ENCODE results near the gene TOX2. TPM values are rescaled to one million over a fixed set of nuclear protein-coding genes. Genes with fewer than 3 reads are reported as not detected.
A peak's percentile ranks its signal among the peaks of the same experiment; 100 is the strongest.

The TOX2 gene
- total RNA-seq, 1 donor from 2014 or later: 2.8 TPM

- H3K4me3 Mint-ChIP-seq (ENCODE audit: low read depth): no peak overlapping the region
Measured at GRCh38 chr20:44054849-44055248, 140.2 kb downstream of the TOX2 start.

GRCh38 chr20:44056010-44056698 is 141.5 kb downstream of the TOX2 start:
- peak; percentile 65 for TF ChIP-seq CTCF (IDR thresholded peaks at IDR 0.05; ENCODE audit: unreplicated experiment)
- H3K9me3 Mint-ChIP-seq (ENCODE audit: low read depth): peaks cover 3% of the 10 kb centered on the region
- no peak overlapping the region for H3K4me3 Mint-ChIP-seq (ENCODE audit: low read depth)
- DNase-seq (ENCODE audit: low spot score, unreplicated experiment): peak; percentile 12
- H3K27ac Mint-ChIP-seq: no peak overlapping the region
- H3K27me3 Mint-ChIP-seq: no peaks in the 10 kb centered on the region
- no peaks in the 10 kb centered on the region for H3K4me1 Mint-ChIP-seq (ENCODE audit: low read depth)
- H3K36me3 Mint-ChIP-seq (ENCODE audit: insufficient read depth): no peaks in the 10 kb centered on the region

More at GRCh38 chr20:44054849-44055248, 140.2 kb downstream of the TOX2 start:
- no peak for DNase-seq (ENCODE audit: low spot score, unreplicated experiment)
- H3K27ac Mint-ChIP-seq: no peak overlapping the region
- no peaks in the 10 kb centered on the region for H3K36me3 Mint-ChIP-seq (ENCODE audit: insufficient read depth)
- H3K9me3 Mint-ChIP-seq (ENCODE audit: low read depth): peaks cover 2% of the 10 kb centered on the region
- H3K27me3 Mint-ChIP-seq: no peaks in the 10 kb centered on the region
- no peaks in the 10 kb centered on the region for H3K4me1 Mint-ChIP-seq (ENCODE audit: low read depth)
- TF ChIP-seq CTCF (IDR thresholded peaks at IDR 0.05; ENCODE audit: unreplicated experiment): no peak

GRCh38 chr20:44057698-44058675 is 143.3 kb downstream of the TOX2 start:
- Mint-ChIP-seq H3K27ac (no peak overlapping the region), H3K4me3 (ENCODE audit: low read depth) (no peak overlapping the region), H3K9me3 (ENCODE audit: low read depth) (peaks cover 3% of the 10 kb centered on the region), H3K4me1 (ENCODE audit: low read depth) (no peaks in the 10 kb centered on the region), H3K27me3 (no peaks in the 10 kb centered on the region), H3K36me3 (ENCODE audit: insufficient read depth) (no peaks in the 10 kb centered on the region)
- no peak for TF ChIP-seq CTCF (IDR thresholded peaks at IDR 0.05; ENCODE audit: unreplicated experiment)
- DNase-seq (ENCODE audit: low spot score, unreplicated experiment): no peak

GRCh38 chr20:44064501-44065400 is 150.1 kb downstream of the TOX2 start:
- H3K4me1 Mint-ChIP-seq (ENCODE audit: low read depth): no peaks in the 10 kb centered on the region
- no peaks in the 10 kb centered on the region for H3K36me3 Mint-ChIP-seq (ENCODE audit: insufficient read depth)
- no peaks in the 10 kb centered on the region for H3K27me3 Mint-ChIP-seq
- no peak for TF ChIP-seq CTCF (IDR thresholded peaks at IDR 0.05; ENCODE audit: unreplicated experiment)
- no peak overlapping the region for H3K27ac Mint-ChIP-seq
- H3K9me3 Mint-ChIP-seq (ENCODE audit: low read depth): peaks cover 2% of the 10 kb centered on the region
- peak; percentile 5 for DNase-seq (ENCODE audit: low spot score, unreplicated experiment)
- H3K4me3 Mint-ChIP-seq (ENCODE audit: low read depth): no peak overlapping the region

All from progenitor cell of endocrine pancreas (in vitro differentiated cells).